H1 (cell line): Measurements from ENCODE around the gene ADPGK. TPM values are rescaled to one million over a fixed set of nuclear protein-coding genes. Genes with fewer than 3 reads are reported as not detected.

Experiments
- GTF2F1 ChIP-seq: IDR thresholded peaks from 2 replicates; pipeline ENCODE4 v1.6.1; 2012; ENCODE audit warnings: low read depth, low read length, improper control_type of control experiment, borderline replicate concordance
- HDAC6 ChIP-seq: IDR thresholded peaks from one replicate; pipeline ENCODE4 v1.7.1; 2012; ENCODE audit warnings: low read depth, mild to moderate bottlenecking, inconsistent platforms, low read length, moderate library complexity
- KDM1A ChIP-seq: fragments of 200-600, 300-600 bp; sonication (generic); IDR thresholded peaks from 2 replicates; pipeline ENCODE4 v1.7.1; 2016; ENCODE audit warnings: mild to moderate bottlenecking, low read length, borderline replicate concordance
- KDM4A ChIP-seq: IDR thresholded peaks from one replicate; pipeline ENCODE4 v1.7.1; 2012; ENCODE audit warnings: low read depth, mild to moderate bottlenecking, moderate library complexity, low read length, inconsistent platforms; ENCODE audit not compliant: severe bottlenecking
- PHF8 ChIP-seq: fragments of 200-600 bp; sonication (generic); conservative IDR thresholded peaks from 2 replicates; pipeline ENCODE4 v1.7.1; 2012; ENCODE audit warnings: low read depth, mild to moderate bottlenecking, inconsistent platforms, low read length, moderate library complexity
- RBBP5 ChIP-seq: IDR thresholded peaks from 2 replicates; pipeline ENCODE4 v1.7.1; 2012; ENCODE audit warnings: low read depth, mild to moderate bottlenecking, inconsistent platforms, low read length, moderate library complexity, borderline replicate concordance
- RNF2 ChIP-seq: fragments of 200-900, 300-1000 bp; sonication (generic); IDR thresholded peaks from 2 replicates; pipeline ENCODE4 v1.7.1; 2016; ENCODE audit warnings: borderline replicate concordance, low read depth, mild to moderate bottlenecking, antibody characterized with exemption, low read length; ENCODE audit not compliant: poor library complexity, severe bottlenecking; ENCODE audit errors: missing control alignments
- SUZ12 ChIP-seq: fragments of 200-600 bp; sonication (generic); IDR thresholded peaks from 2 replicates; pipeline ENCODE4 v1.6.1; 2012; ENCODE audit warnings: mild to moderate bottlenecking, inconsistent platforms, low read length, moderate library complexity, mixed read lengths
- ZNF274 ChIP-seq: IDR thresholded peaks from 2 replicates; pipeline ENCODE4 v1.7.0; 2012; ENCODE audit warnings: low read length, borderline replicate concordance; ENCODE audit errors: extremely low read depth
- polyA plus RNA-seq, 7 experiments: library from polyadenylated mRNA; depleted of rRNA in 3 of 7; stranded (reverse) in 5 of 7; unstranded in 2 of 7; fragments of >200 nt in 5 of 7; fragments of 200-250 nt in 2 of 7; gene quantifications; 1 replicate in 5 of 7; 2 replicates in 1 of 7; 4 replicates in 1 of 7; pipeline versions ENCODE4 v1.2.1 to v1.2.3, GENCODE V29; 2011 to 2013; ENCODE audit warnings: missing spikeins in 2 of 7, mixed read lengths in 2 of 7
- total RNA-seq: library from RNA; stranded (reverse); fragmentation: NEBNext Ultra II Directional; extraction: Animal tissue kit (Norgen Biotek cat#: 25700); gene quantifications from 2 replicates; pipeline ENCODE4 v1.2.1, GENCODE V29; 2021

Gene ADPGK
- total and polyA plus RNA-seq, 2 of the 8 experiments (the other 6 are each of a cell fraction or from before 2014, with no cell fraction given) = 32.2 to 38.2 TPM

- no peak for TF ChIP-seq SUZ12
- no peak for TF ChIP-seq HDAC6
- no peak for TF ChIP-seq KDM4A
- no peak for TF ChIP-seq ZNF274
- no peak for TF ChIP-seq PHF8
- TF ChIP-seq RBBP5 = no peak
- TF ChIP-seq RNF2 = no peak
- TF ChIP-seq KDM1A = no peak
- TF ChIP-seq GTF2F1 = no peak
Measured at GRCh38 chr15:72786676-72787345, 3.3 kb upstream of the ADPGK start (continued).
